GM12878 (cell line): Measurements from ENCODE around the gene PIP4K2B. TPM values are rescaled to one million over a fixed set of nuclear protein-coding genes. Genes with fewer than 3 reads are reported as not detected.

Source experiments
- ATAC-seq: fragments of 200-7000 bp; cut with Tn5 transposase; 3 replicates; pipeline ENCODE4 v1.9.1; 2020; ENCODE audit warnings: mild to moderate bottlenecking, moderate library complexity
- BruUV-seq: library from RNA; stranded (reverse); fragments of 400-500 nt; replicated peaks from 2 replicates; lab custom pipeline; 2021; lab: Mats Ljungman, UMichigan
- CTCF ChIA-PET: fragments of 300-600 bp; sonication (Branson Sonifier 250); formaldehyde crosslinking; extraction: SDS; loops from one replicate; lab custom pipeline; 2021; ENCODE audit warnings: inconsistent platforms; lab: Yijun Ruan, JAX
- POLR2A ChIA-PET: fragments of 350-600 bp; formaldehyde crosslinking; extraction: SDS; loops from one replicate; lab custom pipeline; 2021; ENCODE audit warnings: inconsistent platforms; lab: Charles Lee
- RAD21 ChIA-PET: fragments of 300-600 bp; sonication (Branson Sonifier 250); formaldehyde crosslinking; loops from one replicate; lab custom pipeline; 2023; ENCODE audit warnings: antibody characterized with exemption; ENCODE audit not compliant: unreplicated experiment; lab: Charles Lee
- SMC1A ChIA-PET: fragments of 300-600 bp; sonication (Branson Sonifier 250); formaldehyde crosslinking; loops from one replicate; lab custom pipeline; 2023; ENCODE audit not compliant: unreplicated experiment, uncharacterized antibody; lab: Charles Lee
- DNase-seq: peaks from one replicate; pipeline ENCODE4 v3.0.0-alpha.2; 2011; ENCODE audit warnings: low read depth, low spot score
- FAIRE-seq: peaks from 3 replicates; lab custom pipeline; 2011; peaks lifted over from hg19 to GRCh38; lab: Jason Lieb, UNC
- H2AFZ ChIP-seq: 2 replicates; pipeline ENCODE4 v1.6.0; 2011; ENCODE audit warnings: low read depth, low read length, control low read depth; ENCODE audit not compliant: control insufficient read depth
- H3K27ac ChIP-seq: 2 replicates; pipeline ENCODE4 v1.5.1; 2011; ENCODE audit warnings: control low read depth; ENCODE audit not compliant: control insufficient read depth, insufficient read depth
- H3K27me3 ChIP-seq, 2 experiments: replicated peaks in 1 of 2; 2 replicates each; pipeline versions ENCODE4 v1.6.0 to v1.6.1; 2011; ENCODE audit warnings: low read length in 1 of 2; ENCODE audit not compliant: control insufficient read depth in 2 of 2, insufficient read depth in 2 of 2
- H3K36me3 ChIP-seq, 2 experiments: 2 replicates each; pipeline ENCODE4 v1.5.1; 2011; ENCODE audit warnings: low read length in 1 of 2; ENCODE audit not compliant: control insufficient read depth in 2 of 2, insufficient read depth in 2 of 2
- H3K4me1 ChIP-seq: 2 replicates; pipeline ENCODE4 v1.6.1; 2011; ENCODE audit warnings: mild to moderate bottlenecking, low read length, moderate library complexity, mixed read lengths; ENCODE audit not compliant: control insufficient read depth, insufficient read depth
- H3K4me2 ChIP-seq: 2 replicates; pipeline ENCODE4 v1.6.0; 2011; ENCODE audit warnings: control low read depth; ENCODE audit not compliant: control insufficient read depth, insufficient read depth
- H3K4me3 ChIP-seq: fragments of 200-600 bp; sonication (generic); 2 replicates; pipeline ENCODE4 v1.5.1; 2016
- H3K79me2 ChIP-seq: 2 replicates; pipeline ENCODE4 v1.6.0; 2011; ENCODE audit warnings: low read length; ENCODE audit not compliant: control insufficient read depth, insufficient read depth
- H3K9ac ChIP-seq: 2 replicates; pipeline ENCODE4 v1.8.0; 2011; ENCODE audit warnings: low read length, control low read depth, mixed read lengths; ENCODE audit not compliant: control insufficient read depth, insufficient read depth
- H3K9me3 ChIP-seq: replicated peaks from 3 replicates; pipeline ENCODE4 v1.5.1; 2011; ENCODE audit warnings: mild to moderate bottlenecking, low read length; ENCODE audit not compliant: control insufficient read depth, insufficient read depth
- H4K20me1 ChIP-seq: 2 replicates; pipeline ENCODE4 v1.6.0; 2011; ENCODE audit not compliant: control insufficient read depth, insufficient read depth
- CBFB ChIP-seq: IDR thresholded peaks from 2 replicates; pipeline ENCODE4 v1.6.1; 2016; ENCODE audit warnings: antibody characterized with exemption, low read depth
- EED ChIP-seq: sonication (generic); IDR thresholded peaks from 2 replicates; pipeline ENCODE4 v1.6.1; 2016; ENCODE audit warnings: antibody characterized with exemption, low read depth
- HSF1 ChIP-seq: fragments of 150-350 bp; IDR thresholded peaks from 2 replicates; pipeline ENCODE4 v1.6.1; 2014; ENCODE audit warnings: mild to moderate bottlenecking, low read depth, low read length
- IKZF1 ChIP-seq: fragments of 450-650 bp; conservative IDR thresholded peaks from 2 replicates; pipeline ENCODE4 v1.6.1; 2017; ENCODE audit warnings: antibody characterized with exemption, mild to moderate bottlenecking
- JUND ChIP-seq: IDR thresholded peaks from 2 replicates; pipeline ENCODE4 v1.6.1; 2012; ENCODE audit warnings: low read depth, mild to moderate bottlenecking, low read length, improper control_type of control experiment, moderate library complexity
- KDM1A ChIP-seq: fragments of 200-600 bp; sonication (generic); IDR thresholded peaks from 2 replicates; pipeline ENCODE4 v1.6.1; 2016; ENCODE audit warnings: borderline replicate concordance
- RBBP5 ChIP-seq: fragments of 200-600 bp; sonication (generic); conservative IDR thresholded peaks from 2 replicates; pipeline ENCODE4 v1.6.1; 2016
- STAT1 ChIP-seq: fragments of 450-650 bp; conservative IDR thresholded peaks from 2 replicates; pipeline ENCODE4 v1.6.1; 2014; ENCODE audit warnings: antibody characterized with exemption, mild to moderate bottlenecking
- TCF12 ChIP-seq: IDR thresholded peaks from 2 replicates; pipeline ENCODE4 v1.6.1; 2011; ENCODE audit warnings: low read depth, mild to moderate bottlenecking, low read length
- ZNF622 ChIP-seq: fragments of 450-650 bp; IDR thresholded peaks from 2 replicates; pipeline ENCODE4 v1.6.1; 2017; ENCODE audit warnings: mild to moderate bottlenecking, inconsistent platforms
- WGBS: methylation state at CpG from one replicate; pipeline ENCODE4 v1.1.6; 2016; ENCODE audit warnings: low lambda C conversion rate; ENCODE audit not compliant: insufficient replicate concordance, insufficient coverage; ENCODE audit errors: missing lambda C conversion rate; 5-methylcytosine and 5-hydroxymethylcytosine counted together
- in situ Hi-C: fragments of 300-500 bp; cut with MboI; formaldehyde crosslinking; loops from 9 replicates; pipeline ENCODE4 v1.14.3; 2018; ENCODE audit warnings: mixed read lengths
- intact Hi-C: fragments of 100-400 bp; cut with micrococcal nuclease; formaldehyde crosslinking; loops from one replicate; pipeline ENCODE4 v1.14.2; 2022; ENCODE audit not compliant: unreplicated experiment
- polyA plus RNA-seq, 11 experiments: library from polyadenylated mRNA; depleted of rRNA in 4 of 11; unstranded in 6 of 11; stranded (reverse) in 5 of 11; fragments of >200 nt; fragmentation: Nextera tagmentation in 4 of 11; fragmentation: Illumina TruSeq in 1 of 11; extraction: Ambion mirVana in 4 of 11; extraction: Trizol in 1 of 11; gene quantifications; 1 replicate in 1 of 11; 2 replicates in 10 of 11; pipeline versions ENCODE4 v1.2.1 to v1.2.3, GENCODE V29; 2011 to 2016; ENCODE audit warnings: inconsistent platforms in 2 of 11, missing spikeins in 2 of 11, low read depth in 1 of 11
- total RNA-seq, 4 experiments: library from RNA; depleted of rRNA in 3 of 4; stranded (reverse); fragments of >200 nt in 3 of 4; fragmentation: Illumina TruSeq in 1 of 4; extraction: Trizol in 1 of 4; gene quantifications; 2 replicates each; pipeline versions ENCODE4 v1.2.1 to v1.2.3, GENCODE V29; 2013 to 2021
- TF ChIP-seq, protein P1 (sequence below): IDR thresholded peaks from 2 replicates; pipeline ENCODE4 v1.6.1; 2012; ENCODE audit warnings: low read depth, low read length, improper control_type of control experiment
- TF ChIP-seq, protein P2 (sequence below): fragments of 150-350 bp; IDR thresholded peaks from 2 replicates; pipeline ENCODE4 v1.6.1; 2016; ENCODE audit warnings: low read depth, low read length
- TF ChIP-seq, protein P3 (sequence below): fragments of 450-650 bp; formaldehyde crosslinking; IDR thresholded peaks from 2 replicates; pipeline ENCODE4 v1.4.0; 2020; ENCODE audit warnings: mild to moderate bottlenecking, moderate library complexity

Gene PIP4K2B
- total and polyA plus RNA-seq, 10 of the 15 experiments (the other 5 are each of a cell fraction or from before 2014, with no cell fraction given): 3.8 to 30.3 (median 18.2) TPM

GRCh38 chr17:38729886-38730525, 69.3 kb downstream of the PIP4K2B start, which contains the start of gene CISD3:
Gene CISD3, plus strand, starts transcription at chr17:38730341. Its CDS starts 18 bp downstream, at chr17:38730359.
- H3K4me1 ChIP-seq: peaks cover 38% of the 10 kb centered on the region
- 0% methylated on average over 49 of the region's 92 CpGs for WGBS
- H3K36me3 ChIP-seq: peaks cover 0 to 3% of the 10 kb centered on the region in 2 experiments; a peak in 3 of 4 replicates
- ChIA-PET SMC1A (interaction anchor here (0.7 to 2.3 kb wide), 2 partner anchors 20 to 53 kb away, joined by 4 to 27 read pairs; no protein-coding TSS in a partner anchor), RAD21 (interaction anchor here (1.0 to 3.6 kb wide), 3 partner anchors 16 to 54 kb away, joined by 3 to 32 read pairs (median 20); partner anchors contain the start of genes EPOP and MLLT6), POLR2A (interaction anchor here (1.3 to 2.2 kb wide), 3 partner anchors 23 to 54 kb away, joined by 4 to 19 read pairs (median 9); partner anchors contain the start of genes EPOP and MLLT6), CTCF (interaction anchor here (0.6 to 3.6 kb wide), 13 partner anchors 17 to 501 kb away, joined by 3 to 56 read pairs (median 4); partner anchors contain the start of genes EPOP, PCGF2, PIP4K2B and PSMB3)
- no peaks in the 10 kb centered on the region for H4K20me1 ChIP-seq
- peak; percentile 92 for ATAC-seq
- peaks cover 13% of the 10 kb centered on the region for H3K79me2 ChIP-seq
- no peaks in the 10 kb centered on the region for H3K27me3 ChIP-seq
- in situ Hi-C loops (loop anchor here (5.0 kb wide), 1 partner anchor 53 kb away; no protein-coding TSS in a partner anchor), intact Hi-C loops (loop anchor here (2.0 kb wide), 1 partner anchor 27 kb away; no protein-coding TSS in a partner anchor)
- BruUV-seq: no TSS peak
- H2AFZ ChIP-seq: peak within 1 kb of the TSS; percentile 71
- FAIRE-seq: no peak
- peak within 1 kb of the TSS; percentile 95 for H3K4me2 ChIP-seq
- H3K4me3 ChIP-seq: peak within 1 kb of the TSS; percentile 90
- no peak for DNase-seq
- peak within 1 kb of the TSS; percentile 73 for H3K9ac ChIP-seq
- H3K27ac ChIP-seq: peak within 1 kb of the TSS; percentile 52
- no peaks in the 10 kb centered on the region; the same call in 2 of the 3 replicates for H3K9me3 ChIP-seq
- TF ChIP-seq TCF12: peak; percentile 23; the same call in 1 of the 2 replicates
- TF ChIP-seq RBBP5: no peak
- TF ChIP-seq, protein P1, sequence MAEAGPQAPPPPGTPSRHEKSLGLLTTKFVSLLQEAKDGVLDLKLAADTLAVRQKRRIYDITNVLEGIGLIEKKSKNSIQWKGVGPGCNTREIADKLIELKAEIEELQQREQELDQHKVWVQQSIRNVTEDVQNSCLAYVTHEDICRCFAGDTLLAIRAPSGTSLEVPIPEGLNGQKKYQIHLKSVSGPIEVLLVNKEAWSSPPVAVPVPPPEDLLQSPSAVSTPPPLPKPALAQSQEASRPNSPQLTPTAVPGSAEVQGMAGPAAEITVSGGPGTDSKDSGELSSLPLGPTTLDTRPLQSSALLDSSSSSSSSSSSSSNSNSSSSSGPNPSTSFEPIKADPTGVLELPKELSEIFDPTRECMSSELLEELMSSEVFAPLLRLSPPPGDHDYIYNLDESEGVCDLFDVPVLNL: 0 out of 2 replicates have a peak, but pooled peaks have one; percentile 36
- no peak for TF ChIP-seq KDM1A
- TF ChIP-seq, protein P2, sequence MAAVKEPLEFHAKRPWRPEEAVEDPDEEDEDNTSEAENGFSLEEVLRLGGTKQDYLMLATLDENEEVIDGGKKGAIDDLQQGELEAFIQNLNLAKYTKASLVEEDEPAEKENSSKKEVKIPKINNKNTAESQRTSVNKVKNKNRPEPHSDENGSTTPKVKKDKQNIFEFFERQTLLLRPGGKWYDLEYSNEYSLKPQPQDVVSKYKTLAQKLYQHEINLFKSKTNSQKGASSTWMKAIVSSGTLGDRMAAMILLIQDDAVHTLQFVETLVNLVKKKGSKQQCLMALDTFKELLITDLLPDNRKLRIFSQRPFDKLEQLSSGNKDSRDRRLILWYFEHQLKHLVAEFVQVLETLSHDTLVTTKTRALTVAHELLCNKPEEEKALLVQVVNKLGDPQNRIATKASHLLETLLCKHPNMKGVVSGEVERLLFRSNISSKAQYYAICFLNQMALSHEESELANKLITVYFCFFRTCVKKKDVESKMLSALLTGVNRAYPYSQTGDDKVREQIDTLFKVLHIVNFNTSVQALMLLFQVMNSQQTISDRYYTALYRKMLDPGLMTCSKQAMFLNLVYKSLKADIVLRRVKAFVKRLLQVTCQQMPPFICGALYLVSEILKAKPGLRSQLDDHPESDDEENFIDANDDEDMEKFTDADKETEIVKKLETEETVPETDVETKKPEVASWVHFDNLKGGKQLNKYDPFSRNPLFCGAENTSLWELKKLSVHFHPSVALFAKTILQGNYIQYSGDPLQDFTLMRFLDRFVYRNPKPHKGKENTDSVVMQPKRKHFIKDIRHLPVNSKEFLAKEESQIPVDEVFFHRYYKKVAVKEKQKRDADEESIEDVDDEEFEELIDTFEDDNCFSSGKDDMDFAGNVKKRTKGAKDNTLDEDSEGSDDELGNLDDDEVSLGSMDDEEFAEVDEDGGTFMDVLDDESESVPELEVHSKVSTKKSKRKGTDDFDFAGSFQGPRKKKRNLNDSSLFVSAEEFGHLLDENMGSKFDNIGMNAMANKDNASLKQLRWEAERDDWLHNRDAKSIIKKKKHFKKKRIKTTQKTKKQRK: no peak
- peak; percentile 69 for TF ChIP-seq IKZF1
- TF ChIP-seq EED: no peak
- TF ChIP-seq JUND: no peak
- no peak for TF ChIP-seq HSF1
- TF ChIP-seq STAT1: 0 out of 2 replicates have a peak, but pooled peaks have one; percentile 22
- no peak for TF ChIP-seq CBFB
- TF ChIP-seq, protein P3, sequence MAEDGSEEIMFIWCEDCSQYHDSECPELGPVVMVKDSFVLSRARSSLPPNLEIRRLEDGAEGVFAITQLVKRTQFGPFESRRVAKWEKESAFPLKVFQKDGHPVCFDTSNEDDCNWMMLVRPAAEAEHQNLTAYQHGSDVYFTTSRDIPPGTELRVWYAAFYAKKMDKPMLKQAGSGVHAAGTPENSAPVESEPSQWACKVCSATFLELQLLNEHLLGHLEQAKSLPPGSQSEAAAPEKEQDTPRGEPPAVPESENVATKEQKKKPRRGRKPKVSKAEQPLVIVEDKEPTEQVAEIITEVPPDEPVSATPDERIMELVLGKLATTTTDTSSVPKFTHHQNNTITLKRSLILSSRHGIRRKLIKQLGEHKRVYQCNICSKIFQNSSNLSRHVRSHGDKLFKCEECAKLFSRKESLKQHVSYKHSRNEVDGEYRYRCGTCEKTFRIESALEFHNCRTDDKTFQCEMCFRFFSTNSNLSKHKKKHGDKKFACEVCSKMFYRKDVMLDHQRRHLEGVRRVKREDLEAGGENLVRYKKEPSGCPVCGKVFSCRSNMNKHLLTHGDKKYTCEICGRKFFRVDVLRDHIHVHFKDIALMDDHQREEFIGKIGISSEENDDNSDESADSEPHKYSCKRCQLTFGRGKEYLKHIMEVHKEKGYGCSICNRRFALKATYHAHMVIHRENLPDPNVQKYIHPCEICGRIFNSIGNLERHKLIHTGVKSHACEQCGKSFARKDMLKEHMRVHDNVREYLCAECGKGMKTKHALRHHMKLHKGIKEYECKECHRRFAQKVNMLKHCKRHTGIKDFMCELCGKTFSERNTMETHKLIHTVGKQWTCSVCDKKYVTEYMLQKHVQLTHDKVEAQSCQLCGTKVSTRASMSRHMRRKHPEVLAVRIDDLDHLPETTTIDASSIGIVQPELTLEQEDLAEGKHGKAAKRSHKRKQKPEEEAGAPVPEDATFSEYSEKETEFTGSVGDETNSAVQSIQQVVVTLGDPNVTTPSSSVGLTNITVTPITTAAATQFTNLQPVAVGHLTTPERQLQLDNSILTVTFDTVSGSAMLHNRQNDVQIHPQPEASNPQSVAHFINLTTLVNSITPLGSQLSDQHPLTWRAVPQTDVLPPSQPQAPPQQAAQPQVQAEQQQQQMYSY (CRISPR knock-in tag): no peak
- no peak for TF ChIP-seq ZNF622
